ENCODE measurements around the gene ADRB2.

Gene ADRB2

GRCh38 chr5:148805326-148806290, 20.8 kb upstream of the ADRB2 start:
- DNase-seq (ENCODE audit: low read depth): no peak

DNA sequence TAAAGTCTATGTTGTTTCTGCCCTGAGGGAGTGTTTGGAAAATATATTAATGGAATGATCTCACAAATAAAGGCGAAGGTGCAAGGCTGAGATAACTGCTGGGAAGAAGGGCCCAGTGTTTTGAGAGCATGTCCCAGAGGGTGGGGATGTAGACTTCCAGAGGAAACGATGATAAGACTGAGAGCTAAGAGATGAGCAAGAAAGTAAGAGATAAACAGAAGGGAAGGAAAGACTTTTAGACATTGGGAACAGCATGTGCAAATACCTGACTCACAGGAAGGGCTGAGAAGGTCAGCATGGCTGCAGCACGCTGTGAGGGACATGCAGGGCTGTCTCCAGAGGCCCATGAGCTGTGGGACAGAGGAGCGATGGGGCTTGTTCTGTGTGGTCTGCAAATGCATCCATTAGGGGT, 19.9 kb upstream of the ADRB2 start:
- no peak for DNase-seq (ENCODE audit: low read depth)

GRCh38 chr5:148807851-148808250, 18.6 kb upstream of the ADRB2 start:
- no peak for DNase-seq (ENCODE audit: low read depth)

- no peak for DNase-seq (ENCODE audit: low read depth)
Measured at GRCh38 chr5:148808864-148809642, 17.4 kb upstream of the ADRB2 start.

- no peak for DNase-seq (ENCODE audit: low read depth)
Measured at GRCh38 chr5:148809781-148810524, 16.5 kb upstream of the ADRB2 start.

DNA sequence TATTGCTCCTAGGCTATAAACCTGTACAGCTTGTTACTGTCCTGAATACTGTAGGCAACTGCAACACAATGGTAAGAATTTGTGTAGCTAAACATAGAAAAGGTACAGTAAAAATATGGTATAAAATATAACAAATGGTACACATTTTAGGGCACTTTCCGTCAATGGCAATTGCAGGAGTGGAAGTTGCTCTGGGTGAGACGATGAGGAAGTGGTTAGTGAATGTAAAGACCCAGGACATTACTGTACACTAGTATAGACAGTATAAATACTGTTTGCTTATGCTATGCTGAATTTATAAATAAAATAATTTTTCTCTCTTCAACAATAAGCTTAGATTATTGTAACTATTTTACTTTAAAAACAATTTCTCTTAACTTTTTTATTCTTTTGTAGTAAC, 15.6 kb upstream of the ADRB2 start:
- no peak for DNase-seq (ENCODE audit: low read depth)

GRCh38 chr5:148811756-148812155, 14.7 kb upstream of the ADRB2 start:
- no peak for DNase-seq (ENCODE audit: low read depth)

- no peak for DNase-seq (ENCODE audit: low read depth)
Measured at GRCh38 chr5:148815086-148815485, 11.3 kb upstream of the ADRB2 start.

DNA sequence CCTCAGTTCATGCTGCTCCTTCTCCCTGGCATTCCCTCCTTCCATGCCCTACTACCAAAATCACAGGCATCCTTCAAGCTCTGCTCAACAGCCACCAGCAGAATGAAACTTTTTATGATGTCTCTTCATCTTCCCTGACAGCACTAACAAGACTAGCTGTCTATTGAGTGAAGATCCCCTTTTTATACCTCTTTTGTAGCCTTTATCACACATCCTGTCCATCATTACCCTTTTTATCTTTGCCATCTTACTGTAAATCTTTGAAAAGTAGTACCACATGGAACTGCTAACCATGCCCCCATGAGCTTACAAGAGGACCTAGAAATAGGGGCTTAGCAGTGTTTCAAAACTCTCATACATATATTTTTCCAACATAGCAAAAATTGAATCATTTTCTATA, 10.8 kb upstream of the ADRB2 start:
- no peak for DNase-seq (ENCODE audit: low read depth)

DNA sequence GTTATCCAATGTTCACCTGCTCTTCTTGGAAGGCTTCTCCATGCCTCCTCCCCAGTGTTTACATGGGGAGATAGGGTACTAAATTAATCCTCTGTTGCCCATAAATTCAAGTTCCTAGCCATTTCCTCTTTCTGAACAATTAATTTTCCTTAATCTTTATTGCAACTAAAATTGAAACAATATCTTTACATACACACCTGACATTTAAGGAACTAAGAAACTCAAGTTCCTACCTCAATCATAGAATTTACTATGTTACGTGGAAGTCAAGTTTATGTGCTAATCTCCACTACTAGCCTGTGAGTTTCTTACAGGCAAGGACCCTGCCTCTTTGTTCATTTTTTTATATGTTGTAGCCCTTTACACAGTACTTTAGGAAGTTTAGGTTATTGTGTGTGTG, 10.1 kb upstream of the ADRB2 start:
- DNase-seq (ENCODE audit: low read depth): no peak

DNA sequence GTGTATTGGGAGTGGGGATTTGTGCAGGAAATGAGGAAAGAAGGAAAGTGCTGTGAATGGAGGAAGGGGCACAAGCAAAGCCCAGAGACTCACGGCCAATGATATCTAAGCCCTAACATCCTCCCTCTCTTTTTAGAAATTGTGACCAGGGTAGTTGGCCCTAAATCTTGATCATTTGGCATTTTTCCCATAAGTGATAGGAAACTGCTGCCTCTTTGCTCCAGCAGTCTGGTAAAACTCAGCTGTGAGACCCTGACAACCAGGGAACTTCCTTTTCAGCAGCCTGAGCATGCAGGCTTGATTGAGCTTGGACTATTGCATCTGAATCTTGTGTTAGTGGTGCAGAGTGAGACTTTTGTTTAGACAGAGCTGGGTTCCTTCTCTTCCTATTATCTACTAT, 9.6 kb upstream of the ADRB2 start:
- no peak for DNase-seq (ENCODE audit: low read depth)

DNA sequence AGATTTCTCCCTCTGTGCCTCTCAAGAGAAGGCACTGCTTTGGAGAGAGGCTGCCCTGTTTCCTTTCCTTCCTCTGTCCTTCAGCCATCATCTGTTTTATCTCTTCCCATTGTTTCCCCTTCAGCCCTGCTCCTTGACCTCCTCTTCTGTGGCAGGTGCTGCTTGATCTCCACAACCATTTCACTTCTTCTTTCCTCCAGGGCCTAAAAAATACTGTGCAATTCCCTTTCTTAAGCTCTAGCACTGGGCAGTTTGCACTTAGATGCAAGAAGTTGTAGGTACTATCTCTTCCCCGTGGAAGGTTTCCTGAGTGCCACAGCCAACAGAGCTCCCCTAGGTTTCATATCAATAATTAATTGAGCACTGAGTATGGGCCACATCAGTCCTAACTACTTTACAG, 8.8 kb upstream of the ADRB2 start:
- no peak for DNase-seq (ENCODE audit: low read depth)

- no peak for DNase-seq (ENCODE audit: low read depth)
Measured at GRCh38 chr5:148820461-148821395, 5.7 kb upstream of the ADRB2 start.

GRCh38 chr5:148823871-148824270, 2.5 kb upstream of the ADRB2 start:
- no peak for DNase-seq (ENCODE audit: low read depth)

GRCh38 chr5:148825716-148826052, 727 bp upstream of the ADRB2 start:
- no peak for DNase-seq (ENCODE audit: low read depth)

- DNase-seq (ENCODE audit: low read depth): no peak
Measured at GRCh38 chr5:148826739-148827070, 294 bp downstream of the ADRB2 start.

- no peak for DNase-seq (ENCODE audit: low read depth)
Measured at GRCh38 chr5:148827723-148828122, 1.3 kb downstream of the ADRB2 start.

DNA sequence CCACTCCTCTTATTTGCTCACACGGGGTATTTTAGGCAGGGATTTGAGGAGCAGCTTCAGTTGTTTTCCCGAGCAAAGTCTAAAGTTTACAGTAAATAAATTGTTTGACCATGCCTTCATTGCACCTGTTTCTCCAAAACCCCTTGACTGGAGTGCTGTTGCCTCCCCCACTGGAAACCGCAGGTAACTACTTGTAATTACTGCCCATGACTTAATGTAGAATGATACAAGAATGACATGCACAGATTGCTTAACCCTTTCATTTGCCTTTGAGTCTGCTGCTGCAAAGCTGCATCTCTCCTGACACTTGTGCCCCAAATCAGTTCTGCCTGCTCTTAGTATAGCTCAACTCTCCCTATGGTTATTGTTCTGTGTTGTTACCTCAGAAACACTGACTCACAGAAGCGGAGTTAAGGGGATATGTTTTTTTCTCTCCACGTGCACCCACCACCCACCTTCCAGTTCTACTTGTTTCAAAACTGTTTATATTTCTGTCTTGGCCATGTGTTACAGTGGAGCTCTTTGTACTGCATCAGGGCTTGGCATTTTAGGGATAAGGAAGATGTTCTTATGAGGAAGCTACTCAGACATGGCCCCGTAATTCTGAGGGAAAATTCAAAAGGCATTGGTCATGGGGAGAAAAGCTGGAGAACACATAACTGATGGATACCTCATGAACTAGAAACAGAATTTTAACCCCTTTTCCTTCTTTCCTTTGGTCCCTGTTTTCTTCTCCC, 2.3 kb downstream of the ADRB2 start:
- no peak for DNase-seq (ENCODE audit: low read depth)

GRCh38 chr5:148829248-148829594, 2.8 kb downstream of the ADRB2 start:
- DNase-seq (ENCODE audit: low read depth): no peak

- DNase-seq (ENCODE audit: low read depth): no peak
Measured at GRCh38 chr5:148829734-148830133, 3.3 kb downstream of the ADRB2 start.

DNA sequence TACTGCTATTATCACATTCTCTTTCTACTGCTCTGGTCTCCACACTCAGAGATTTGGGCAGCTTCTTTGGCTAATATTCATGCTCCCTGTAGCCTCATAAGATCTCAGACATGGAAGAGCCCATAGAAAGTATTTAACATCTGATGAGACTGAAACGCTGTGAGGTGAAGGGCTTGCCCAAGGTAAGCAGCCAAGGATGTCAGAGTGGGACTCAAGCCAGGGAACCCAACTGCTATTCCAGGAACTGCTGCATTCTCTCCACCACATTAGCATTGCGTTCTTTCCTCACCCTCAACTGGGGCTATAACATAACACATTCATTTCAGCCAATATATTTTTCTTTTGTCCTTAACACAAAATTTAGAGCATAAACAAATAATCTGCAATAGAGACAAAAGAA, 3.8 kb downstream of the ADRB2 start:
- DNase-seq (ENCODE audit: low read depth): no peak

All from HS-5 (cell line).